B cell (primary cell): Measurements from ENCODE around the gene NRG2. TPM values are rescaled to one million over a fixed set of nuclear protein-coding genes. Genes with fewer than 3 reads are reported as not detected.

ENCODE experiments used
- ATAC-seq: fragments of 200-7000 bp; cut with Tn5 transposase; one replicate; pipeline ENCODE4 v1.10.0; 2021; ENCODE audit warnings: low read depth, mild to moderate bottlenecking, moderate number of reproducible peaks, moderate library complexity
- CTCF ChIA-PET: fragments of 350-600 bp; sonication (Branson Sonifier 250); formaldehyde crosslinking; loops from one replicate; lab custom pipeline; 2021; ENCODE audit warnings: antibody characterized with exemption, inconsistent platforms; lab: Charles Lee
- POLR2A ChIA-PET: fragments of 350-600 bp; sonication (Branson Sonifier 250); formaldehyde crosslinking; loops from one replicate; lab custom pipeline; 2021; ENCODE audit warnings: antibody characterized with exemption; lab: Charles Lee
- DNase-seq: peaks from one replicate; pipeline ENCODE4 v3.0.0; 2013
- H2AFZ ChIP-seq: 2 replicates; pipeline ENCODE4 v1.6.1; 2012; ENCODE audit warnings: mild to moderate bottlenecking, low read depth, low read length; ENCODE audit not compliant: insufficient read depth, poor library complexity, severe bottlenecking
- H3K27ac ChIP-seq, 2 donors: 1 replicate in 1 of 2; 2 replicates in 1 of 2; pipeline ENCODE4 v1.5.1; 2012 to 2013; ENCODE audit warnings: low read length in 2 of 2, mild to moderate bottlenecking in 2 of 2, moderate library complexity in 1 of 2
- H3K27me3 ChIP-seq, 4 experiments: fragments of 200-600 bp in 1 of 4; sonication (generic) in 1 of 4; replicated peaks in 1 of 4; 1 replicate in 2 of 4; 2 replicates in 2 of 4; pipeline versions ENCODE4 v1.6.1 to v1.7.0; 2013 to 2016; ENCODE audit warnings: low read length in 3 of 4, mild to moderate bottlenecking in 2 of 4, mixed read lengths in 1 of 4, moderate library complexity in 1 of 4; ENCODE audit not compliant: insufficient read depth in 4 of 4, control insufficient read depth in 3 of 4; ENCODE audit errors: control extremely low read depth in 1 of 4
- H3K36me3 ChIP-seq, 2 experiments: replicated peaks in 1 of 2; 1 replicate in 1 of 2; 2 replicates in 1 of 2; pipeline versions ENCODE4 v1.6.1 to v1.7.1; 2013; ENCODE audit warnings: low read length in 1 of 2; ENCODE audit not compliant: insufficient read depth in 2 of 2, control insufficient read depth in 1 of 2; ENCODE audit errors: control extremely low read depth in 1 of 2, extremely low read depth in 1 of 2
- H3K4me1 ChIP-seq, 2 donors: fragments of 200-600 bp in 1 of 2; sonication (generic) in 1 of 2; 1 replicate in 1 of 2; 2 replicates in 1 of 2; pipeline versions ENCODE4 v1.5.1 to v1.6.1; 2013 to 2017; ENCODE audit warnings: low read length in 2 of 2; ENCODE audit not compliant: control insufficient read depth in 2 of 2, insufficient read depth in 2 of 2
- H3K4me2 ChIP-seq: replicated peaks from 2 replicates; pipeline ENCODE3; 2012; ENCODE audit warnings: mild to moderate bottlenecking, low read depth, low read length; ENCODE audit not compliant: poor library complexity, severe bottlenecking
- H3K4me3 ChIP-seq, 5 experiments: fragments of 200-600 bp in 1 of 5; sonication (generic) in 1 of 5; 1 replicate in 3 of 5; 2 replicates in 2 of 5; pipeline versions ENCODE4 v1.5.1 to v1.7.0; 2011 to 2016; ENCODE audit warnings: low read length in 4 of 5, mild to moderate bottlenecking in 4 of 5, low read depth in 2 of 5, control low read depth in 1 of 5, moderate library complexity in 1 of 5; ENCODE audit not compliant: insufficient read depth in 1 of 5; ENCODE audit errors: control extremely low read depth in 1 of 5, extremely low read depth in 1 of 5
- H3K79me2 ChIP-seq: fragments of 200-600 bp; sonication (generic); one replicate; pipeline ENCODE4 v1.6.0; 2016; ENCODE audit warnings: low read length; ENCODE audit not compliant: control insufficient read depth, insufficient read depth
- H3K9ac ChIP-seq: fragments of 200-600 bp; sonication (generic); 2 replicates; pipeline ENCODE4 v1.6.1; 2017; ENCODE audit warnings: mild to moderate bottlenecking, low read length, moderate library complexity
- H3K9me3 ChIP-seq, 3 donors: one replicate each; pipeline versions ENCODE4 v1.6.1 to v1.7.1; 2013; ENCODE audit warnings: low read length in 2 of 3; ENCODE audit not compliant: control insufficient read depth in 2 of 3, insufficient read depth in 1 of 3; ENCODE audit errors: control extremely low read depth in 1 of 3
- H4K20me1 ChIP-seq: 2 replicates; pipeline ENCODE4 v1.6.0; 2012; ENCODE audit warnings: mild to moderate bottlenecking, low read length; ENCODE audit not compliant: insufficient read depth, control insufficient read depth, poor library complexity, severe bottlenecking
- H3K27ac Mint-ChIP-seq: one replicate; pipeline ENCODE4 v1.8.0; 2021; ENCODE audit warnings: mixed read lengths
- H3K27me3 Mint-ChIP-seq: one replicate; pipeline ENCODE4 v1.8.0; 2021; ENCODE audit warnings: mixed read lengths
- H3K4me1 Mint-ChIP-seq: one replicate; pipeline ENCODE4 v1.8.0; 2021; ENCODE audit warnings: mixed read lengths
- H3K4me3 Mint-ChIP-seq: one replicate; pipeline ENCODE4 v1.8.0; 2021; ENCODE audit warnings: mixed read lengths
- H3K9me3 Mint-ChIP-seq: one replicate; pipeline ENCODE4 v1.8.0; 2022; ENCODE audit warnings: mixed read lengths; ENCODE audit not compliant: insufficient read depth
- CTCF ChIP-seq: fragments of 200-600 bp; IDR thresholded peaks from one replicate; pipeline ENCODE4 v1.8.0; 2022; ENCODE audit warnings: antibody characterized with exemption, mild to moderate bottlenecking
- EZH2 ChIP-seq: IDR thresholded peaks from 2 replicates; pipeline ENCODE4 v1.6.1; 2012; ENCODE audit warnings: borderline replicate concordance, low read depth, mild to moderate bottlenecking, moderate library complexity, low read length; ENCODE audit not compliant: insufficient read depth, poor library complexity, severe bottlenecking
- WGBS: methylation state at CpG from one replicate; pipeline ENCODE4 v1.1.5; 2013; ENCODE audit warnings: missing lambda C conversion rate; ENCODE audit not compliant: insufficient coverage; 5-methylcytosine and 5-hydroxymethylcytosine counted together
- intact Hi-C: fragments of 100-400 bp; cut with micrococcal nuclease; formaldehyde crosslinking; loops from one replicate; pipeline ENCODE4 v1.10.0; 2022
- polyA plus RNA-seq: library from polyadenylated mRNA; depleted of rRNA; stranded (reverse); fragments of >200 nt; gene quantifications from 2 replicates; pipeline ENCODE4 v1.2.3, GENCODE V29; 2012
- total RNA-seq, 2 donors: library from RNA; stranded (reverse); fragments of 120-200 nt in 1 of 2; gene quantifications; 1 replicate in 1 of 2; 2 replicates in 1 of 2; pipeline versions ENCODE4 v1.2.3 to v1.2.4, GENCODE V29; 2013 to 2022

Gene NRG2
- total and polyA plus RNA-seq, 2 donors (not counting 1 experiment from before 2014, with no cell fraction given) = 0.13 to 0.15 TPM

- Histone ChIP-seq H3K9me3 (peaks cover 0 to 7% (median 0%) of the 10 kb centered on the region in 3 donors), H3K79me2 (no peaks in the 10 kb centered on the region), H3K9ac (no peak overlapping the region), H3K4me2 (no peak overlapping the region), H3K4me3 (no peak overlapping the region), H2AFZ (no peak overlapping the region), H3K27me3 (peaks cover 0 to 63% (median 23%) of the 10 kb centered on the region in 4 experiments), H4K20me1 (no peaks in the 10 kb centered on the region), H3K36me3 (no peaks in the 10 kb centered on the region), H3K27ac (no peak overlapping the region), H3K4me1 (peaks cover 18 to 20% of the 10 kb centered on the region in 2 donors)
- ChIA-PET POLR2A (no interaction called here), CTCF (no interaction called here)
- 83% methylated on average over 1 of the region's 3 CpGs for WGBS
- peaks cover 10% of the 10 kb centered on the region for H3K4me1 Mint-ChIP-seq
- no peak for TF ChIP-seq CTCF
- TF ChIP-seq EZH2 = no peak
- DNase-seq = no peak
- H3K27ac Mint-ChIP-seq = no peak overlapping the region
- peaks cover 42% of the 10 kb centered on the region for H3K27me3 Mint-ChIP-seq
- H3K9me3 Mint-ChIP-seq = no peaks in the 10 kb centered on the region
- intact Hi-C loops = no loop called here
- no peak for ATAC-seq
- no peak overlapping the region for H3K4me3 Mint-ChIP-seq
Observed at GRCh38 chr5:139900546-139901250, 142.4 kb downstream of the NRG2 start.

- Histone ChIP-seq H3K4me2 (no peak overlapping the region), H3K36me3 (no peaks in the 10 kb centered on the region), H2AFZ (no peak overlapping the region), H3K79me2 (no peaks in the 10 kb centered on the region), H3K4me1 (peaks cover 7 to 8% of the 10 kb centered on the region in 2 donors), H3K4me3 (no peak overlapping the region), H3K27me3 (peaks cover 0 to 50% (median 12%) of the 10 kb centered on the region in 4 experiments), H3K9me3 (no peaks in the 10 kb centered on the region), H3K9ac (no peak overlapping the region), H4K20me1 (no peaks in the 10 kb centered on the region), H3K27ac (no peak overlapping the region)
- POLR2A ChIA-PET = no interaction called here
- Mint-ChIP-seq H3K4me1 (peaks cover 7% of the 10 kb centered on the region), H3K4me3 (no peak overlapping the region), H3K27ac (no peak overlapping the region), H3K27me3 (peaks cover 46% of the 10 kb centered on the region), H3K9me3 (no peaks in the 10 kb centered on the region)
- CTCF ChIA-PET = no interaction called here
- ATAC-seq = no peak
- no peak for DNase-seq
- WGBS = 77% methylated on average over 2 of the region's 2 CpGs
- TF ChIP-seq EZH2 (no peak), CTCF (no peak)
- intact Hi-C loops = no loop called here
Observed at GRCh38 chr5:139898981-139899380, 144.1 kb downstream of the NRG2 start.
